Stomach (tissue), 4 donors: Measurements from ENCODE around the gene OMA1.

Source experiments
- POLR2A ChIP-seq, 4 donors: fragments of 450-650 bp; IDR thresholded peaks; one replicate each; pipeline ENCODE4 v1.6.1; 2016; ENCODE audit warnings: antibody characterized with exemption in 4 of 4, control low read depth in 2 of 4, mild to moderate bottlenecking in 1 of 4, moderate library complexity in 1 of 4
- TF ChIP-seq, protein P1 (sequence below), 7 experiments: fragments of 450-650 bp in 4 of 7; fragments of 200-600 bp in 3 of 7; sonication (generic) in 3 of 7; IDR thresholded peaks; one replicate each; pipeline ENCODE4 v1.5.1; 2016 to 2019; ENCODE audit warnings: antibody characterized with exemption in 7 of 7, control low read depth in 2 of 7, mild to moderate bottlenecking in 1 of 7

DNA sequence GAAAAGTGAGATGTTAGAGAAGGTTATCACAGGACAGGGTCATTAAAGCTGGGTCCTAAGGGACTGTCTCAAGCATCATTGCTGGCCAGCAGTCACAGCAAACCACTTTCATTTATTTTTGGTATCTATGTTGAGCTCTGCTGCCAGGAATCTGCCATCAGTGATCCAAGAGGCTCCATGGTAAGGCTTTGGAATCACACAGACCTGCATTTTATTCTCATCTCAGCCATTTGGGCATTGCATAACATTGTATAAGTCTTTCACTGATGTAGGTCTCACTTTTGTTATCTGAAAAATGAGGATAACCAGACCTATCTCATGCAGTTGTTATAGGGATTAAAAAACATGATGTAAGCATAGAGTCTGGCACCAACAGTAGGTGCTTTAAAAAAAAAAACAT lies 77.5 kb downstream of the OMA1 start:
- TF ChIP-seq, protein P1, sequence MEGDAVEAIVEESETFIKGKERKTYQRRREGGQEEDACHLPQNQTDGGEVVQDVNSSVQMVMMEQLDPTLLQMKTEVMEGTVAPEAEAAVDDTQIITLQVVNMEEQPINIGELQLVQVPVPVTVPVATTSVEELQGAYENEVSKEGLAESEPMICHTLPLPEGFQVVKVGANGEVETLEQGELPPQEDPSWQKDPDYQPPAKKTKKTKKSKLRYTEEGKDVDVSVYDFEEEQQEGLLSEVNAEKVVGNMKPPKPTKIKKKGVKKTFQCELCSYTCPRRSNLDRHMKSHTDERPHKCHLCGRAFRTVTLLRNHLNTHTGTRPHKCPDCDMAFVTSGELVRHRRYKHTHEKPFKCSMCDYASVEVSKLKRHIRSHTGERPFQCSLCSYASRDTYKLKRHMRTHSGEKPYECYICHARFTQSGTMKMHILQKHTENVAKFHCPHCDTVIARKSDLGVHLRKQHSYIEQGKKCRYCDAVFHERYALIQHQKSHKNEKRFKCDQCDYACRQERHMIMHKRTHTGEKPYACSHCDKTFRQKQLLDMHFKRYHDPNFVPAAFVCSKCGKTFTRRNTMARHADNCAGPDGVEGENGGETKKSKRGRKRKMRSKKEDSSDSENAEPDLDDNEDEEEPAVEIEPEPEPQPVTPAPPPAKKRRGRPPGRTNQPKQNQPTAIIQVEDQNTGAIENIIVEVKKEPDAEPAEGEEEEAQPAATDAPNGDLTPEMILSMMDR (IDR thresholded peaks at IDR 0.05), result no peak
- no peak for TF ChIP-seq POLR2A (IDR thresholded peaks at IDR 0.05)
